ENCODE measurements around the gene ACSF2. TPM values are rescaled to one million over a fixed set of nuclear protein-coding genes. Genes with fewer than 3 reads are reported as not detected.

Gene ACSF2
- total and polyA plus RNA-seq, 5 donors, result 61.1 to 112 (median 90.8) TPM

DNA sequence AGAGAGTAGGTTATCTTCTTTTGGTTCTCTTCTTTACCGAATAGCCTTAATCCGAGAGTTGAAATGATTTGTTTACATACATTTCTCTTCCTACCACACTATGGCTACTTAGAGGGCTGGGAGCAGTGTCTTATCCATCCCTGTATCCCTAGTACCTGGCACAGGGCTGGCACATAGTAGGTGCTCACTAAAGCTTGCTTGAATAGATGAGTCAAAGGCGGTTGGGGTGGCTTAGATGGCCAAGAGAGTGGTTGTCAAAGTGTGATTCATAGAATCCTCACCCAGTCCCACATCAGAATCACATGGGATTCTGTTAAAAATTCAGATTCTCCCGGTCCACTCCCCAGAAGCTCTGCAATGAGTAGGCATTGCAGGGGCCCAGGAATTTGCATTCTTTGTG is 31.6 kb downstream of the ACSF2 start:
- Histone ChIP-seq H3K4me1 (ENCODE audit: control insufficient read depth, insufficient read depth, low read length) (peaks cover 1% of the 10 kb centered on the region), H3K27ac (ENCODE audit: low read length) (no peak overlapping the region), H3K9me3 (ENCODE audit: control insufficient read depth, low read length) (no peaks in the 10 kb centered on the region), H3K27me3 (ENCODE audit: control insufficient read depth, insufficient read depth) (no peaks in the 10 kb centered on the region), H3K4me3 (ENCODE audit: low read length) (no peak overlapping the region)
- ATAC-seq, result no peak
- DNase-seq, result no peak
- WGBS, result 96% methylated on average over 4 of the region's 4 CpGs
- intact Hi-C loops (cut with DNase I), result no loop called here

- ATAC-seq, result no peak
- no peak overlapping the region for H3K27ac ChIP-seq (ENCODE audit: low read length)
- H3K9me3 ChIP-seq (ENCODE audit: control insufficient read depth, low read length), result no peaks in the 10 kb centered on the region
- 63% methylated on average over 3 of the region's 3 CpGs for WGBS
- H3K27me3 ChIP-seq (ENCODE audit: control insufficient read depth, insufficient read depth), result no peaks in the 10 kb centered on the region
- no peak for DNase-seq
- intact Hi-C loops (cut with DNase I), result no loop called here
- H3K4me3 ChIP-seq (ENCODE audit: low read length), result no peak overlapping the region
- H3K4me1 ChIP-seq (ENCODE audit: control insufficient read depth, insufficient read depth, low read length), result peaks cover 1% of the 10 kb centered on the region
Observed at GRCh38 chr17:50458270-50458669, 32.3 kb downstream of the ACSF2 start.

DNA sequence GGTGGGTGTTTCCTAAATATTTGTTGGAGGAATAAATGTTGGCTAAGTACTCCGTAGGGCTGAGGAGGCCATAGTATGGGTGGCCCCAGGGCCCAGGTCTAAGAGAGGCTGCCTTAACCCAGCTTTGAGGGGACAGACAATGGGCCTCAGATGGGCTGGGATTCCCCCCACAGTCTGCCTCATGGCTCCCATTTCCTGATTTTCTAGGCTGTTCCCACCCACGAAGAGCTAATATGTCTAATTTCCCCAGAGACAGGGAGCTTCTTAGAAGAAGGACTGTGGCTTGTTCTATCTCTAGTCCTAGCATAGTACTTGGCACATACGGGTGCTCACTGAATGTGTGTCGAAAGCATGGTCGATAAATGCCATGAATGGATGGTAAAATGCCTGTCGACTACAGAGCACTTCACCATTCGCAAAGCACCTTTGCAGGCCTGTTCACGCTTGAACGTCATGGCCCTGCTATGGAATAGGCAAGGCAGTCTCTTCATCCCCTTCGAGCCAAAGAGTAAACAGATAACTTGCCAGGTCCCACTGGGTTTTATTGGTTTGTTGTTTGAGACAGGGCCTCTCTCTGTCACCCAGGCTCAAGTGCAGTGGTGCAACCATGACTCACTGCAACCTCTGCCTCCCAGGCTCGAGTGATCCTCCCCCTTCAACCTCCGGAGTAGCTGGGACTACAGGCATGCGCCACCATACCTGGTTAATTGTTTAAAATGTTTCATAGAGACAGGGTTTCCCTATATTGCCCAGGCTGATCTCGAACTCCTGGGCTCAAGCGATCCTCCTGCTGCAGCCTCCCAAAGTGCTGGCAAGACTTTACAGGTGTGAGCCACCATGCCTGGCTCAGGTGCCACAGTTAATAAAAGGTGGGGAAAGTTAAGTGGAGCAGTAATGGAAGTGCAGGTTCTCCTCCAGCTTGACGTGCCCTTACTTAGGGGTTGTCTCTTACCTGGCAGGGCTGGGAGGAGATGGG is 33.0 kb downstream of the ACSF2 start:
- Histone ChIP-seq H3K4me3 (ENCODE audit: low read length) (no peak overlapping the region), H3K27me3 (ENCODE audit: control insufficient read depth, insufficient read depth) (no peaks in the 10 kb centered on the region), H3K4me1 (ENCODE audit: control insufficient read depth, insufficient read depth, low read length) (peaks cover 1% of the 10 kb centered on the region), H3K27ac (ENCODE audit: low read length) (no peak overlapping the region), H3K9me3 (ENCODE audit: control insufficient read depth, low read length) (no peaks in the 10 kb centered on the region)
- WGBS, result 71% methylated on average over 16 of the region's 16 CpGs
- no peak for DNase-seq
- ATAC-seq, result no peak
- intact Hi-C loops (cut with DNase I), result no loop called here

DNA sequence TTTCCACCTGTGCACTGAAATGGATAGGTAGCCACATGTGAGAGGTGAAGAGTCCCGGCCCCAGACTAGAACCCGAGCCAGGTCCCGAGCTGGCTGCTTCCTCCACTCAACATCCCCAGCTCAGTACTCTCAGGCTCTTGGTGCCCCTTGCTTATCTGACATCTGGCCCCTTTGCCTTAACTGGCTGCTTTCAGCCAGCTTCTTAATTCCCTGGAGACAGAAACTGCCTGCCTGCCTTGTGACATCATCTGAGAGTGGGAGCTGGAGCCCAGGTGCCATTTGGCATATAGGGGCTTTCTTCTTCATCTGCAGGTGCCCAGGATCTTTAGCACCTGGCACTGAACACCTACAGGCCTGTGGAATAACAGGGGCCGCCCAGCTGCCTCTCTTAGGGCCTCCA is 33.7 kb downstream of the ACSF2 start:
- intact Hi-C loops (cut with DNase I), result no loop called here
- WGBS, result 83% methylated on average over 4 of the region's 4 CpGs
- ATAC-seq, result no peak
- Histone ChIP-seq H3K4me3 (ENCODE audit: low read length) (no peak overlapping the region), H3K9me3 (ENCODE audit: control insufficient read depth, low read length) (no peaks in the 10 kb centered on the region), H3K27ac (ENCODE audit: low read length) (no peak overlapping the region), H3K4me1 (ENCODE audit: control insufficient read depth, insufficient read depth, low read length) (peaks cover 1% of the 10 kb centered on the region), H3K27me3 (ENCODE audit: control insufficient read depth, insufficient read depth) (no peaks in the 10 kb centered on the region)
- DNase-seq, result no peak

DNA sequence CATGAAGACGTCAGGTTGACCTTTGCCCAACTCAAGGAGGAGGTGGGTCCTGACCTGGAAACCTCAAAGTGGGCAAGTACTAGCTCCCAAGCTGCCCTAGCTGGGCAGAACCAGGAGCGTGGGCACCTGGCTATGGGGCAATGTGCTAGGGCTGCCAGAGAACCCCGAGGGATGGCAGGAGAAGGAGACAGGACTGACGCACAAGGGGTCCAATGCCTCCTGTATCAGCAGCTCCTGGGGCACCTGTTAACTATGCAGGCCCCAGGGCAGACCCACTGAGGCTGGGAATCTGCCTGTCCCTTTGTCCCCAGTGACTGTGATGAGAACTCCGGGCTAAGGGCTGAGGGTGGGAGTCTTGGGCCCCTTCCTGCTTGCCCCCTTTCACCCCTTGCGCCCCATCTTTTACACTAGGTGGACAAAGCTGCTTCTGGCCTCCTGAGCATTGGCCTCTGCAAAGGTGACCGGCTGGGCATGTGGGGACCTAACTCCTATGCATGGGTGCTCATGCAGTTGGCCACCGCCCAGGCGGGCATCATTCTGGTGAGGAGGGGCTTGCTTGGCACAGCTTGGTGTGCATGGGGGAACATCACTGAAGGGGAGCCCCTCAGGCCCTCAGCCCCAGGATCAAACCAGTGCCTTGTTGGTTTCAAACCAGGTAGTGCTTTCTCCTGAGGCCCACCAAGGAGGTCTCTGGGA is 35.0 kb downstream of the ACSF2 start:
- no peaks in the 10 kb centered on the region for H3K27me3 ChIP-seq (ENCODE audit: control insufficient read depth, insufficient read depth)
- ATAC-seq, result no peak
- H3K9me3 ChIP-seq (ENCODE audit: control insufficient read depth, low read length), result no peaks in the 10 kb centered on the region
- peak in 1 of 3 donors; percentile 62 for DNase-seq
- H3K27ac ChIP-seq (ENCODE audit: low read length), result no peak overlapping the region
- H3K4me1 ChIP-seq (ENCODE audit: control insufficient read depth, insufficient read depth, low read length), result peaks cover 1% of the 10 kb centered on the region
- intact Hi-C loops (cut with DNase I), result no loop called here
- no peak overlapping the region for H3K4me3 ChIP-seq (ENCODE audit: low read length)
- WGBS, result 92% methylated on average over 9 of the region's 9 CpGs

GRCh38 chr17:50461550-50462132 is 35.6 kb downstream of the ACSF2 start:
- Histone ChIP-seq H3K9me3 (ENCODE audit: control insufficient read depth, low read length) (no peaks in the 10 kb centered on the region), H3K4me3 (ENCODE audit: low read length) (no peak overlapping the region), H3K27me3 (ENCODE audit: control insufficient read depth, insufficient read depth) (no peaks in the 10 kb centered on the region), H3K4me1 (ENCODE audit: control insufficient read depth, insufficient read depth, low read length) (peaks cover 1% of the 10 kb centered on the region), H3K27ac (ENCODE audit: low read length) (no peak overlapping the region)
- ATAC-seq (no peak), DNase-seq (peak in 1 of 3 donors; percentile 32)
- WGBS, result 93% methylated on average over 14 of the region's 14 CpGs
- intact Hi-C loops (cut with DNase I), result no loop called here

DNA sequence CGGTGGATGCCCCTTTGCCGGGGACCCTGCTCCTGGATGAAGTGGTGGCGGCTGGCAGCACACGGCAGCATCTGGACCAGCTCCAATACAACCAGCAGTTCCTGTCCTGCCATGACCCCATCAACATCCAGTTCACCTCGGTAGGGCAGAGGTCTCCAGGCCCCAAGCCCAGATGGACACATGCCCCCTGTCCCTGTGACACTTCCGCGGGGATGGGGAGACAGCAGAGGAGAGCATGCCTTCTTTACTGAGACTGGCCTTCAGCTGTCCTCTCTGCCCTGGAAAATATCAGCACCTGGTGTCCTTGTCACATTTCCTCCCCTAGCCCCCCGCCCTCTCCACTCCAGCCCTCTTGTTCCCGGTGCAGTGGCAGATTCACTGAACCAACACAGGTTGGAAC is 36.4 kb downstream of the ACSF2 start:
- no peaks in the 10 kb centered on the region for H3K9me3 ChIP-seq (ENCODE audit: control insufficient read depth, low read length)
- intact Hi-C loops (cut with DNase I), result no loop called here
- no peaks in the 10 kb centered on the region for H3K27me3 ChIP-seq (ENCODE audit: control insufficient read depth, insufficient read depth)
- WGBS, result 81% methylated on average over 9 of the region's 9 CpGs
- peaks cover 1% of the 10 kb centered on the region for H3K4me1 ChIP-seq (ENCODE audit: control insufficient read depth, insufficient read depth, low read length)
- no peak for ATAC-seq
- no peak for DNase-seq
- no peak overlapping the region for H3K4me3 ChIP-seq (ENCODE audit: low read length)
- no peak overlapping the region for H3K27ac ChIP-seq (ENCODE audit: low read length)

DNA sequence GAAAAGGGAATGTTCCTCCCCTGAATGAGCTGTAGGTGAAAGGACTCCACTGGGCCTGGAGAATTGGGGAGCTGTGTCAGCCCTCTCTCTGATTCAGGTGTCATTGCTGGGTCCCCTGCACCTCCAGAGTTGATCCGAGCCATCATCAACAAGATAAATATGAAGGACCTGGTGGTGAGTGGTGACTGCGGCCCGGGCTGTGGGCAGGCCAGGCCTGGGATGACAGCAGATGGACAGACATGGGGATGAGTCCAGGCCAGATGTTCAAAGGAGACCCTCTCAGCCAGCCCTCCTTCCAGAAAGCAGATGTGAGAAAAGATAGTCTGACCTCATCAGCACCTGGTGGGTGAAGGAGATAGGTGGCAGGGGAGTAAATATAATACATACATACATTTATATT is 38.1 kb downstream of the ACSF2 start:
- intact Hi-C loops (cut with DNase I), result no loop called here
- no peaks in the 10 kb centered on the region for H3K27me3 ChIP-seq (ENCODE audit: control insufficient read depth, insufficient read depth)
- no peak overlapping the region for H3K4me3 ChIP-seq (ENCODE audit: low read length)
- 88% methylated on average over 3 of the region's 3 CpGs for WGBS
- no peak overlapping the region for H3K27ac ChIP-seq (ENCODE audit: low read length)
- DNase-seq (peak in 1 of 3 donors; percentile 21), ATAC-seq (no peak)
- no peaks in the 10 kb centered on the region for H3K9me3 ChIP-seq (ENCODE audit: control insufficient read depth, low read length)
- peaks cover 5% of the 10 kb centered on the region for H3K4me1 ChIP-seq (ENCODE audit: control insufficient read depth, insufficient read depth, low read length)

- H3K4me1 ChIP-seq (ENCODE audit: control insufficient read depth, insufficient read depth, low read length), result peaks cover 5% of the 10 kb centered on the region
- WGBS, result 82% methylated on average over 4 of the region's 4 CpGs
- DNase-seq (no peak), ATAC-seq (no peak)
- intact Hi-C loops (cut with DNase I), result no loop called here
- no peak overlapping the region for H3K27ac ChIP-seq (ENCODE audit: low read length)
- no peaks in the 10 kb centered on the region for H3K9me3 ChIP-seq (ENCODE audit: control insufficient read depth, low read length)
- H3K27me3 ChIP-seq (ENCODE audit: control insufficient read depth, insufficient read depth), result no peaks in the 10 kb centered on the region
- H3K4me3 ChIP-seq (ENCODE audit: low read length), result no peak overlapping the region
Observed at GRCh38 chr17:50464736-50465135, 38.7 kb downstream of the ACSF2 start.

- H3K27ac ChIP-seq (ENCODE audit: low read length), result no peak overlapping the region
- no peaks in the 10 kb centered on the region for H3K27me3 ChIP-seq (ENCODE audit: control insufficient read depth, insufficient read depth)
- ATAC-seq, result no peak
- peaks cover 5% of the 10 kb centered on the region for H3K4me1 ChIP-seq (ENCODE audit: control insufficient read depth, insufficient read depth, low read length)
- DNase-seq, result peak in 1 of 3 donors; percentile 39
- 95% methylated on average over 6 of the region's 6 CpGs for WGBS
- no peak overlapping the region for H3K4me3 ChIP-seq (ENCODE audit: low read length)
- H3K9me3 ChIP-seq (ENCODE audit: control insufficient read depth, low read length), result no peaks in the 10 kb centered on the region
- intact Hi-C loops (cut with DNase I), result no loop called here
Observed at GRCh38 chr17:50465171-50465570, 39.2 kb downstream of the ACSF2 start.

GRCh38 chr17:50465635-50466034 is 39.6 kb downstream of the ACSF2 start:
- ATAC-seq (no peak), DNase-seq (no peak)
- Histone ChIP-seq H3K4me3 (ENCODE audit: low read length) (no peak overlapping the region), H3K27me3 (ENCODE audit: control insufficient read depth, insufficient read depth) (no peaks in the 10 kb centered on the region), H3K9me3 (ENCODE audit: control insufficient read depth, low read length) (no peaks in the 10 kb centered on the region), H3K27ac (ENCODE audit: low read length) (no peak overlapping the region), H3K4me1 (ENCODE audit: control insufficient read depth, insufficient read depth, low read length) (peaks cover 5% of the 10 kb centered on the region)
- intact Hi-C loops (cut with DNase I), result no loop called here
- WGBS, result 94% methylated on average over 9 of the region's 9 CpGs
